Measurements from ENCODE around the gene NCMAP.

NCMAP gene

DNA sequence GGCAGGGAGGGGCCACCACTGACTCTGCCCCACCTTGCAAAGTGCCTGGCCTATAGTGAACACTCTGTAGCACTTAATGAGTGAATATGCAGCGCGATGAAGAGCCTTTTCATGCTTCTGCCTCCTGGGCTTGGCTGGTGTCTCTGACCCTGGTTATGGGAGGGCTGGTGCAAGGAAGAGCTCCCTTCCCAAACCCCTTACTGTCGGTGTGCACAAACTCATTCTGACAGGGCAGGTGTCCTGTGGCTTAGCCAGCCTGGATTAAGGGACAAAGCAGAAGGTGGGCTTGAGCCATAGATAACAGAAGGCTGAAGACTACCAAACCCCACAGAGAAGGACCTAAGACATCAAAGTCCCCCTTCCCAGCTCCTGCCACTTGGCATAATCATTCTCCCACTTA is 2.0 kb upstream of the NCMAP start:
- ChIA-PET CTCF (no interaction called here), POLR2A (ENCODE audit: low non-redundant PET) (no interaction called here)
- no peak overlapping the region for H3K27ac ChIP-seq
- no peak for DNase-seq (ENCODE audit: low spot score)
- TF ChIP-seq, protein P1, sequence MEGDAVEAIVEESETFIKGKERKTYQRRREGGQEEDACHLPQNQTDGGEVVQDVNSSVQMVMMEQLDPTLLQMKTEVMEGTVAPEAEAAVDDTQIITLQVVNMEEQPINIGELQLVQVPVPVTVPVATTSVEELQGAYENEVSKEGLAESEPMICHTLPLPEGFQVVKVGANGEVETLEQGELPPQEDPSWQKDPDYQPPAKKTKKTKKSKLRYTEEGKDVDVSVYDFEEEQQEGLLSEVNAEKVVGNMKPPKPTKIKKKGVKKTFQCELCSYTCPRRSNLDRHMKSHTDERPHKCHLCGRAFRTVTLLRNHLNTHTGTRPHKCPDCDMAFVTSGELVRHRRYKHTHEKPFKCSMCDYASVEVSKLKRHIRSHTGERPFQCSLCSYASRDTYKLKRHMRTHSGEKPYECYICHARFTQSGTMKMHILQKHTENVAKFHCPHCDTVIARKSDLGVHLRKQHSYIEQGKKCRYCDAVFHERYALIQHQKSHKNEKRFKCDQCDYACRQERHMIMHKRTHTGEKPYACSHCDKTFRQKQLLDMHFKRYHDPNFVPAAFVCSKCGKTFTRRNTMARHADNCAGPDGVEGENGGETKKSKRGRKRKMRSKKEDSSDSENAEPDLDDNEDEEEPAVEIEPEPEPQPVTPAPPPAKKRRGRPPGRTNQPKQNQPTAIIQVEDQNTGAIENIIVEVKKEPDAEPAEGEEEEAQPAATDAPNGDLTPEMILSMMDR (conservative IDR thresholded peaks at IDR 0.05; ENCODE audit: low read depth) = no peak

DNA sequence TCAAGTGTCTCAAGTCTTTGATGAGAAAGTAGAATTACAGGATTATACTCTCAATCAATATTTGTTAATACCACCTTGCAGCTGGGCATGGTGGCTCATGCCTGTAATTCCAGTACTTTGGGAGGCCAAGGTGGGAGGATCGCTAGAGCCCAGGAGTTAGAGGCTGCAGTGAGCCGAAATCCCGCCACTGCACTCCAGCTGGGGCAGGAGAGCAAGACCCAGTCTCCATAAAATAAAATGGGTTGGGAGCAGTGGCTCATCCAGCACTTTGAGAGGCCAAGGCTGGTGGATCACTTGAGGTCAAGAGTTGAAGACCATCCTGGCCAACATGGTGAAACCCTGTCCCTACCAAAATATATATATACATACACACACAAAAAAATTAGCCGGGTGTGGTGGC is 1.2 kb upstream of the NCMAP start:
- CTCF ChIA-PET = interaction anchor here (0.6 to 1.5 kb wide), 4 partner anchors 11 to 356 kb away, joined by 3 to 5 read pairs (median 4); no protein-coding TSS in a partner anchor
- H3K27ac ChIP-seq = no peak overlapping the region
- TF ChIP-seq, protein P1 (conservative IDR thresholded peaks at IDR 0.05; ENCODE audit: low read depth) = no peak
- DNase-seq (ENCODE audit: low spot score) = no peak
- POLR2A ChIA-PET (ENCODE audit: low non-redundant PET) = no interaction called here

DNA sequence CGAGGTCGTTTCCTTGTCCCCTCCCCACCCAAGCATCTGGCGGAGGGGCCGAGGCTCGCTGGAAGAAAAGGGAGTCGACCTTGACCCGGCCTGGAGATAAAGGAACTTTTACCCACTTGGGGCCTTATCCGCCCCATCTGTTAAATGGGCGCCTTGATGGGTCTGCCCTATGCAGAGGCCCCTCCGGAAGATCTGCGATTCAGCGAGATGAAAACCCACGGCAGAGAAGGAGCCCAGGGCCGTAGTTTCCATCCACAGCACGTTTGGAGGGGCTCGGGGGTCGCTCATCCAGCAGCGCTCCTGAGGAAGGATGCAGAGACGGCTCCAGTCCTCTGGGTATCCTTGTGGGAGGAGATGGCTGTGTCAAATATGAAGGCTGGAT is 518 bp downstream of the NCMAP start:
- ChIA-PET POLR2A (ENCODE audit: low non-redundant PET) (no interaction called here), CTCF (no interaction called here)
- TF ChIP-seq, protein P1 (conservative IDR thresholded peaks at IDR 0.05; ENCODE audit: low read depth) = no peak
- no peak for DNase-seq (ENCODE audit: low spot score)
- H3K27ac ChIP-seq = no peak overlapping the region

DNA sequence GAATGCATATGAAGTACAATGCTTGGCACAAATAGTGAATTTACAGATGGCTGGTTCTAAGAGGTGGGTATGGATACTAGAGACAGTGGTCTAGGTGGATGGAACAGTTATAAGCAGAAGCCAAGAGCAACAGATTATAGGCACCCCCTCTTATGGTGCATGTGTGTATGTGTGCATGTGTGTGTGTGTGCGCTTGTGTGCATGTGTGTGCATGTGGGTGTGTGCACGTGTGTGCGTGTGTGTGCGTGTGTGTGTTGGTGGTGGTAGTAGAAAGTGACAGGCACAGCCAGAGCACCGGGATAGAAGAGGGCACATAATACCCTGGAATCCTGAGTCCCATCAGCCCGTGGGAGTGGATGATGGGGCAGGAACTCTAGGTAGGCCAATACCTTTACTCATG is 1.3 kb downstream of the NCMAP start:
- CTCF ChIA-PET = interaction anchor here (1.4 kb wide), 1 partner anchor 30 kb away, joined by 8 read pairs; no protein-coding TSS in a partner anchor
- no peak for DNase-seq (ENCODE audit: low spot score)
- POLR2A ChIA-PET (ENCODE audit: low non-redundant PET) = no interaction called here
- TF ChIP-seq, protein P1 (conservative IDR thresholded peaks at IDR 0.05; ENCODE audit: low read depth) = no peak
- H3K27ac ChIP-seq = no peak overlapping the region

DNA sequence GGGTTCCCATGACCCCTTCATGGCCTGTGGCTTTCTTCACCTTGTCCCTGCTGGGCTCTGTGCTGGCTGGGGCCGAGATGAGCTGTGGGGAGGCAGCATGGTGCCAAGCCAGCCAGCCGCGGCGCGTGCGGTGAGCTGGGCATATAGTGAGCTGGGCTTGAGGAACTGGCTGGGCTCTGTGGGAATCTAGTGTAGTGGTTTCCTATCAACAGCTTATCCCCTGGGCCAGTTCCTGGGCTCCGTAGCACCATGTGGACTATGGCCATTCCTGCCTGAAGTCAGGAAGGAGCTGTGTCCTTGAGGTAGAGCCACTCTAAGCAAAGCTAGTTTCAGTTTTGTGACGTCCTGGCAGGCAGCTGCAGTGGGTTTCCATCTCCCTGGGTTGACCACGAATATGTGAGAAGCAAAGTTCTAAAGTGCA is 1.8 kb downstream of the NCMAP start:
- no peak overlapping the region for H3K27ac ChIP-seq
- ChIA-PET POLR2A (ENCODE audit: low non-redundant PET) (no interaction called here), CTCF (interaction anchor here (0.7 to 1.4 kb wide), 2 partner anchors 30 to 35 kb away, joined by 3 to 8 read pairs; no protein-coding TSS in a partner anchor)
- no peak for DNase-seq (ENCODE audit: low spot score)
- TF ChIP-seq, protein P1 (conservative IDR thresholded peaks at IDR 0.05; ENCODE audit: low read depth) = no peak

DNA sequence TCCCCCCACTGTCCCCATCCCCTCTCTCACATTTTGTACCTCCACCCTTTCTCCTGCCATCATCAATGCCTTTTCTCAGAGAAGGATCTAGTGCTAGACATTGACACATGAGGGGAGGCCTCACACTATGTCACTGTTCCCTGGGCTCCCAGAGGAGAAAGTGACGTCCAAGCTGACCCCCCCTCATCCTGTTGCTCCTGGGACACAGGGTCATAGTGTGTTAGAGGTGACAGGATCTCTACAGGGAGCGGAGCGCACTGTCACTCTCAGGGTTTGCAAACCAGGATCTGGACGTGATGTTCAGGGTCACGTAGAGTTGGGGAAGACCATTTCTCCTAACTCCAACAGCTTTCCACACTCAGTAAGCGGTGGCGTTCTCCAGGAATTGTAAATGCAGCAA is 2.6 kb downstream of the NCMAP start:
- TF ChIP-seq, protein P1 (conservative IDR thresholded peaks at IDR 0.05; ENCODE audit: low read depth) = no peak
- no peak for DNase-seq (ENCODE audit: low spot score)
- ChIA-PET CTCF (interaction anchor here (0.6 to 1.4 kb wide), 2 partner anchors 29 to 81 kb away, joined by 4 to 8 read pairs; no protein-coding TSS in a partner anchor), POLR2A (ENCODE audit: low non-redundant PET) (no interaction called here)
- H3K27ac ChIP-seq = no peak overlapping the region
